OCI-LY7 (cell line): ENCODE data around the gene CD164L2.

Experiments
- EZH2phosphoT487 ChIP-seq: fragments of 200-600 bp; sonication (generic); IDR thresholded peaks from 2 replicates; pipeline ENCODE4 v1.6.1; 2018; ENCODE audit warnings: low read depth, borderline replicate concordance, mild to moderate bottlenecking, mixed run types, antibody characterized with exemption, low read length, moderate library complexity, mixed read lengths
- TF ChIP-seq, protein P1 (sequence below): fragments of 200-600 bp; sonication (generic); conservative IDR thresholded peaks from 2 replicates; pipeline ENCODE4 v1.5.1; 2014; ENCODE audit warnings: mild to moderate bottlenecking, antibody characterized with exemption, low read length, moderate library complexity, mixed read lengths

DNA sequence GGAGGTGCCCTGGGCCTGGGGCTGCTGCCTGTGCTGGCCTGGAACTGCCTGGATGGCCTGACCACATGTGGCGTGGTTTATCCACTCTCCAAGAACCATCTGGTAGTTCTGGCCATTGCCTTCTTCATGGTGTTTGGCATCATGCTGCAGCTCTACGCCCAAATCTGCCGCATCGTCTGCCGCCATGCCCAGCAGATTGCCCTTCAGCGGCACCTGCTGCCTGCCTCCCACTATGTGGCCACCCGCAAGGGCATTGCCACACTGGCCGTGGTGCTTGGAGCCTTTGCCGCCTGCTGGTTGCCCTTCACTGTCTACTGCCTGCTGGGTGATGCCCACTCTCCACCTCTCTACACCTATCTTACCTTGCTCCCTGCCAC, 11.1 kb upstream of the CD164L2 start:
- TF ChIP-seq, protein P1, sequence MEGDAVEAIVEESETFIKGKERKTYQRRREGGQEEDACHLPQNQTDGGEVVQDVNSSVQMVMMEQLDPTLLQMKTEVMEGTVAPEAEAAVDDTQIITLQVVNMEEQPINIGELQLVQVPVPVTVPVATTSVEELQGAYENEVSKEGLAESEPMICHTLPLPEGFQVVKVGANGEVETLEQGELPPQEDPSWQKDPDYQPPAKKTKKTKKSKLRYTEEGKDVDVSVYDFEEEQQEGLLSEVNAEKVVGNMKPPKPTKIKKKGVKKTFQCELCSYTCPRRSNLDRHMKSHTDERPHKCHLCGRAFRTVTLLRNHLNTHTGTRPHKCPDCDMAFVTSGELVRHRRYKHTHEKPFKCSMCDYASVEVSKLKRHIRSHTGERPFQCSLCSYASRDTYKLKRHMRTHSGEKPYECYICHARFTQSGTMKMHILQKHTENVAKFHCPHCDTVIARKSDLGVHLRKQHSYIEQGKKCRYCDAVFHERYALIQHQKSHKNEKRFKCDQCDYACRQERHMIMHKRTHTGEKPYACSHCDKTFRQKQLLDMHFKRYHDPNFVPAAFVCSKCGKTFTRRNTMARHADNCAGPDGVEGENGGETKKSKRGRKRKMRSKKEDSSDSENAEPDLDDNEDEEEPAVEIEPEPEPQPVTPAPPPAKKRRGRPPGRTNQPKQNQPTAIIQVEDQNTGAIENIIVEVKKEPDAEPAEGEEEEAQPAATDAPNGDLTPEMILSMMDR = no peak
- no peak for TF ChIP-seq EZH2phosphoT487
